GM12874 (cell line): Measurements from ENCODE around the gene BIRC5.

Experiments
- TF ChIP-seq, protein P1 (sequence below): IDR thresholded peaks from 2 replicates; pipeline ENCODE4 v1.5.1; 2011; ENCODE audit warnings: low read depth, mild to moderate bottlenecking, control low read depth, low read length, moderate library complexity; ENCODE audit not compliant: insufficient read depth

The BIRC5 gene

DNA sequence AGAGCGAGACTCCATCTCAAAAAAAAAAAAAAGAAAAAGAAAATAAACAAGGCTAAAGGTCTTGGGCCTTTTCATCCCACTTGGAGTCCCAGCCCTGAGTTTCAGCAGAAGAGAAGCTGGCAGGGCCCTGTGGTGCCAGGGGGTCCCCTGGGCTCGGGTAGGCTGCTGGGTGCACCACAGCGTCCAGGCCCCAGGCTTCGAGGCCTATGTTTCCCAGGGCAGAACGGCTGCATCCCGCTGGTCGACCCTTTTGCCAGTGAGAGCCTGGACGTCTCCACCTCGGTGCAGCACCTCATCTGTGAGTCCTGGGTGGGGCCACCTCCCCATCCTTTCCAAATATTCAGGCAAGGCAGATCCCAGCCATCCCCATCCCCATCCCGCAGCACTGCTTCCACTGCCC lies 19.6 kb downstream of the BIRC5 start:
- TF ChIP-seq, protein P1, sequence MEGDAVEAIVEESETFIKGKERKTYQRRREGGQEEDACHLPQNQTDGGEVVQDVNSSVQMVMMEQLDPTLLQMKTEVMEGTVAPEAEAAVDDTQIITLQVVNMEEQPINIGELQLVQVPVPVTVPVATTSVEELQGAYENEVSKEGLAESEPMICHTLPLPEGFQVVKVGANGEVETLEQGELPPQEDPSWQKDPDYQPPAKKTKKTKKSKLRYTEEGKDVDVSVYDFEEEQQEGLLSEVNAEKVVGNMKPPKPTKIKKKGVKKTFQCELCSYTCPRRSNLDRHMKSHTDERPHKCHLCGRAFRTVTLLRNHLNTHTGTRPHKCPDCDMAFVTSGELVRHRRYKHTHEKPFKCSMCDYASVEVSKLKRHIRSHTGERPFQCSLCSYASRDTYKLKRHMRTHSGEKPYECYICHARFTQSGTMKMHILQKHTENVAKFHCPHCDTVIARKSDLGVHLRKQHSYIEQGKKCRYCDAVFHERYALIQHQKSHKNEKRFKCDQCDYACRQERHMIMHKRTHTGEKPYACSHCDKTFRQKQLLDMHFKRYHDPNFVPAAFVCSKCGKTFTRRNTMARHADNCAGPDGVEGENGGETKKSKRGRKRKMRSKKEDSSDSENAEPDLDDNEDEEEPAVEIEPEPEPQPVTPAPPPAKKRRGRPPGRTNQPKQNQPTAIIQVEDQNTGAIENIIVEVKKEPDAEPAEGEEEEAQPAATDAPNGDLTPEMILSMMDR, result no peak

DNA sequence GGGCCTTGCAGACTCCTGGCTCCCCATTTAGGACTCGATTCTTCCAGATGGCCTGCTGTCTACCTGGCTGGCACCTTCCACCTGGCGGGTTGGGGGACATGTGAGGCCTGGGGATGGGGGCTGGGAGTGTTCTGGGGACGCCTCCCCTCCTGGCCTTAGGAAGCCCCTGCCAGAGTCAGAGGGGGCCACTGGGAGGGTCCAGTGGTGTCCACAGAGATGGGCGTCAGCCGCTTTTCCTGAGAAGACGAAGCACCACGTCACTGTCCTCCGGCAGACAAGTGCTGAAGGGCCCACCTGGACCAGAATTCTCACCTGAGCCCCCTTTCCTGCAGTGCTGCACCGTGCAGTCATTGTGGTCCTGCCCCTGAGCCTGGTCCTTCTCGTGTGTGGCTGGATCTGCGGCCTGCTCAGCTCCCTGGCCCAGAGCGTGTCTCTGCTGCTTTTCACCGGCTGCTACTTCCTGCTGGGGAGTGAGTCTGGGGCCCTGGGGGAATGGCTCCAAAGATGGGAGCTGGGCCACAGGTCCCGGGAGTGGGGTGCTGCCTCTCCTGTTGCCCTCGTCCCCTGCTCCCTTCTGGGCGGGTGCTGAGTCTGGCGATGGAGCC lies 20.3 kb downstream of the BIRC5 start:
- TF ChIP-seq, protein P1, result no peak

DNA sequence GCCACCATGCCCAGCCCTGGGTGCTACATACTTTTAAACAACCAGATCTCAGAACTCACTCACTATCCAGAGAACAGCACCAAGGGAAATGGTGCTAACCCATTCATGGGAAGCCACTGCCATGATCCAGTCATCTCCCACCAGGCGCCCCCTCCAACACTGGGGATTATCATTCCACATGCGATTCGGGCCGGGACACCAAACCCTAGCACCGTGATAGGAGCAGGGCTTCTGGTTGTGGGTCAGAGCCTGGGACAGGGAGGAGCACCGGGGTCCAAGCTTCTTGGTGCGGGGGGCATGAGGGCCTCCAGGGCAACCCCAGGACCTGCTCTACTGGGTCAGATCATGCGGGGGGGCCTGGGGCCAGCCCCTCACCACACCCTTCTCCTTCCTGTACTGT lies 21.8 kb downstream of the BIRC5 start:
- TF ChIP-seq, protein P1, result no peak

DNA sequence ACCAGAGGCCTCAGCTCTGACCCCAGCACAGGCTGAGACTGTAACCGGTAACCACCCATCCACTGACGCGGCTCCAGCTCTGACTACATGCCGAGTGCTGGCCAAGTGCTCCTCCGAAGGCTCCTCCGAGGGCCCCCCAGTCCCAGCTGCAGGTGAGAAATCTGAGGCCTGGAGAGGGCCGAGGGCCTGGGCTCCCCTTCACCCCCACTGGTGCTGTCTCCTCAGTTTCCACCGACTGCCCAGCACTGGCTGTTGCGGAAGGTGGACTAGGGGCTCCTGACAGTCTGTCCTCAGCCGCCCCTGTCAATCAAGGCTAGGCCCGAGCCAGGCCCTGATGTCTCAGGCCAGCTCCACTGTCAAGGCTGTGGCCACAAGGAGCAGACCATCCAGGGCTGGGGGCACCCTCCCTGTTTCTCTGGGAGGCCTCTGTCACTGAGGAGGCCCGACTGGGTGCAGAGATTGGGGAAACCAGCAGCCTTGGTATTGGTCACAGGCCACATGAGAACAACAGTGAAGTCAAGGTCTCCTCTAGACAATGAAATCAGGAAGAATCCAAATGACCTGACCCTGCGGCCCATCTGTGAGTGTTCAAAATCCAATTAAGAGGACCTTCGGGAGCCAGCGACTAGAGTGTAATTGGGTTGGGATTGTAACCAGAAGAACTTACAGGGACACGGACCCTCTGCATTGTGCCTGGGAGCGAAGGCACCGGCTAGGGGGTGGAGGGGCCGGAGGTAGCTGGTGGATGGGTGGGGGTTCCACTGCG lies 22.5 kb downstream of the BIRC5 start:
- TF ChIP-seq, protein P1, result no peak

DNA sequence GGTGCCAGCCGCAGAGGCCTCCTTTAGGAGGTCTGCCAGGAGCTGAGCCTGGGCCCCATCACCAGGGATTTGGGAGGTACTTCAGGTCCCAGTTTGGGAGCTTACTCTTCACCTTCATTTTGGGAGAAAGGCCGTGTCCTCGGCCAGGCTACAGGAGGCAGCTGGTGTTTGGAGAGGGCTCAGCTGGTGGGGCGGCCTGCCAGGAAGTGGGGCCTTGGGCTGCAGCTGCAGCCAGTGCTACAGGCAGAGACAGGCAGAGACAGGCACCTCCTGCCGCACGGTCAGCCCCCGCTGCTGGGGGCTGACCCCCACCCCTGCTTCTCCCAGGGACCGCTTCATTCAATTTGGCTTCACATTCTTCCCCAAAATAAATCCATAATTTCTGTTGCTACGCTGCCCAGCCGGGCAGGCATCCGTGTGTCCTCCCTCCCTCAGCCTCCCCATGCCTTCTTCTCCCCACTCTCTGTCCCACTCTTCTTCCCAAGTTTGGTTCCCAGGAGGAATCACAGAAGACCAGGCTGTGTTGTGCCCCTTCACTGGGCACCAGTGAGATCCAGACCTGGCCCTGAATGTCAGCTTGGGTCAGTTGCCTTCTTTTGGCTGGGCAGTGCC lies 23.5 kb downstream of the BIRC5 start:
- TF ChIP-seq, protein P1, result no peak

DNA sequence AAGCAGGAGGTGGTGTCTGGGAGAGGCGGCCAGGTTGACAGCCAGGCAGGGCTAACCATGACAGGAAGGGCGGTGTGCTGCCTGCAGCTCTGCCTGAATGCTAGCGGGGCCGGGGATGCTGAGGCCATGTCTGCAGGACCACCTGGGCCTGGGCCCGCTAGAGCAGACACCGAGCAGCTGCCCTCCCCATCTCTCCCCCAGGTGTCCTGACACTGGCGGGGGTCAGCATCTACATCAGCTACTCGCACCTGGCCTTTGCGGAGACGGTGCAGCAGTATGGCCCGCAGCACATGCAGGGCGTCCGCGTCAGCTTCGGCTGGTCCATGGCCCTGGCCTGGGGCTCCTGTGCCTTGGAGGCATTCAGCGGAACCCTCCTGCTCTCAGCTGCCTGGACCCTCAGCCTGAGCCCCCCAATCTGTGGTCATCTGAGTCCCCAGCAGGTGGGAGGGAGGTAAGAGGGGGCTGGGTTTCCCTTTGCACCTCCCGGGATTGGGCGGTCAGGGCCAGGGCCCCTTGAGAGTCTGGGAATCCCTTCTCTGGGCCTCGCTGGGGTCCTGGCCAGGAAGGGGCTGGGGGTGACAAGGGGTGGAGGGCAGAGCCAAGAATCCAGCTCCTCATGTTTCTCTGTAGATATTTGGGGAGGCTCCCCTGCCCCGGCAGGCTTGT lies 24.9 kb downstream of the BIRC5 start:
- TF ChIP-seq, protein P1, result no peak

DNA sequence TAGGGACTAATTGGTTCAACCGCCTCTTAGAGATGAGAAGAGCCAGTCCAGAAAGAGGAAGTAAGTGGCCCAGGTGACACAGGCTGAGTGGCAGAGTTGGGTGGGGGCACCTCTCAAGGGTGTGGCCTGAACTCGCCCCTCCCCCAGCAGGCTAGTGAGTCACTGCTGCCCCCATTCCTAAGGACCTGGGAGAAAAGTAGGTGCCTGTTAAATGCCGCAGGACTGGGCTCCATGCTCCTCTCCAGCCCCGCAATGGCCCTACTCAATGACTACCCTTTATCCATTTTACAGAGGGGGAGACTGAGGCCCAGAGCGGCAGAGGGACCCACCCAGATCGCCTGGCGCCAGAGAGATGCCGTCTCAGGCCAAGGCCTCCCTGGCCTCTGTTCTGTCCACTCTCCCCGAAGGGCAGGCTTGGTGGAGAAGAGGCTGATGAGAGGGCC lies 25.5 kb downstream of the BIRC5 start:
- TF ChIP-seq, protein P1, result no peak
